Suppressor macrophage (primary cell): ENCODE data around the gene ADAM33.

Experiments
- DNase-seq, 4 experiments: peaks; one replicate each; pipeline ENCODE4 v3.0.0-alpha.2; 2020 to 2022

ADAM33 gene

GRCh38 chr20:3663031-3663701 lies 18.6 kb downstream of the ADAM33 start, which contains the start of gene GFRA4:
TSS of gene GFRA4 (minus strand) at chr20:3663399. CDS start at chr20:3663399, 0 bp downstream.
- DNase-seq, result no peak

GRCh38 chr20:3661814-3662665 lies 19.8 kb downstream of the ADAM33 start:
- no peak for DNase-seq

GRCh38 chr20:3661060-3661813 lies 20.6 kb downstream of the ADAM33 start:
- DNase-seq, result no peak

GRCh38 chr20:3660262-3661059 lies 21.3 kb downstream of the ADAM33 start:
- no peak for DNase-seq

GRCh38 chr20:3659492-3660261 lies 22.1 kb downstream of the ADAM33 start:
- no peak for DNase-seq

- DNase-seq, result peak in 3 of 4 experiments; percentile 21 to 43 (median 41)
Observed at GRCh38 chr20:3658716-3659491, 22.9 kb downstream of the ADAM33 start.

GRCh38 chr20:3658019-3658715 lies 23.6 kb downstream of the ADAM33 start:
- DNase-seq, result no peak

- no peak for DNase-seq
Observed at GRCh38 chr20:3655131-3655405, 26.7 kb downstream of the ADAM33 start.

GRCh38 chr20:3654326-3655130 lies 27.3 kb downstream of the ADAM33 start:
- DNase-seq, result no peak

- no peak for DNase-seq
Observed at GRCh38 chr20:3653921-3654320, 27.9 kb downstream of the ADAM33 start.

GRCh38 chr20:3652676-3653596 lies 28.9 kb downstream of the ADAM33 start:
- DNase-seq, result peak; percentile 24 to 54 (median 38)

- DNase-seq, result no peak
Observed at GRCh38 chr20:3652221-3652620, 29.6 kb downstream of the ADAM33 start.

GRCh38 chr20:3651204-3651962 lies 30.4 kb downstream of the ADAM33 start:
- DNase-seq, result peak in 3 of 4 experiments; percentile 32 to 55 (median 32)

GRCh38 chr20:3648951-3649350 lies 32.9 kb downstream of the ADAM33 start:
- no peak for DNase-seq

GRCh38 chr20:3647473-3647872 lies 34.3 kb downstream of the ADAM33 start:
- no peak for DNase-seq

- no peak for DNase-seq
Observed at GRCh38 chr20:3646651-3647050, 35.2 kb downstream of the ADAM33 start.

- no peak for DNase-seq
Observed at GRCh38 chr20:3646067-3646440, 35.8 kb downstream of the ADAM33 start.
